SK-N-SH treated with all-trans-retinoic acid at 6 μM for 48 hours (cell line): Measurements from ENCODE around the gene PICK1.
"Not testable (repeated sequence)": the region's sequence is repeated elsewhere in the genome, so short reads cannot be mapped to it uniquely, and the experiment has no call there.

Experiments
- ATAC-seq: fragments of 200-7000 bp; cut with Tn5 transposase; 3 replicates; pipeline ENCODE4 v1.9.1; 2020; ENCODE audit warnings: mild to moderate bottlenecking, moderate library complexity
- BACH2 ChIP-seq: fragments of 250-450 bp; sonication (Bioruptor Pico); IDR thresholded peaks from 2 replicates; pipeline ENCODE4 v1.9.0; 2021; ENCODE audit warnings: mild to moderate bottlenecking, borderline replicate concordance
- CSDC2 ChIP-seq: fragments of 250-450 bp; sonication (Bioruptor Pico); IDR thresholded peaks from 2 replicates; pipeline ENCODE4 v1.5.0; 2020; ENCODE audit warnings: mild to moderate bottlenecking, moderate library complexity
- ESRRG ChIP-seq: fragments of 250-450 bp; sonication (Bioruptor Pico); IDR thresholded peaks from 2 replicates; pipeline ENCODE4 v1.6.1; 2021; ENCODE audit warnings: mild to moderate bottlenecking
- GLIS3 ChIP-seq: fragments of 250-450 bp; sonication (Bioruptor Pico); IDR thresholded peaks from 2 replicates; pipeline ENCODE4 v1.5.0; 2020; ENCODE audit warnings: mild to moderate bottlenecking, moderate library complexity
- ISL1 ChIP-seq: fragments of 250-450 bp; sonication (Bioruptor Pico); IDR thresholded peaks from 2 replicates; pipeline ENCODE4 v2.1.2; 2022; ENCODE audit warnings: mild to moderate bottlenecking, moderate library complexity
- OSR1 ChIP-seq: fragments of 250-450 bp; sonication (Bioruptor Pico); IDR thresholded peaks from 2 replicates; pipeline ENCODE4 v1.8.0; 2022; ENCODE audit warnings: moderate library complexity, mild to moderate bottlenecking, inconsistent platforms
- RARB ChIP-seq: fragments of 250-450 bp; sonication (Bioruptor Pico); IDR thresholded peaks from 2 replicates; pipeline ENCODE4 v1.8.0; 2021; ENCODE audit warnings: mild to moderate bottlenecking, moderate library complexity
- SNAI2 ChIP-seq: fragments of 250-450 bp; sonication (Bioruptor Pico); IDR thresholded peaks from 2 replicates; pipeline ENCODE4 v1.5.0; 2020; ENCODE audit warnings: mild to moderate bottlenecking, moderate library complexity
- TCF4 ChIP-seq: fragments of 250-450 bp; sonication (Bioruptor Pico); IDR thresholded peaks from 2 replicates; pipeline ENCODE4 v1.8.0; 2021; ENCODE audit warnings: mild to moderate bottlenecking, moderate library complexity, borderline replicate concordance
- TOX ChIP-seq: fragments of 250-450 bp; sonication (Bioruptor Pico); IDR thresholded peaks from 2 replicates; pipeline ENCODE4 v1.8.0; 2021; ENCODE audit warnings: mild to moderate bottlenecking, moderate library complexity, borderline replicate concordance
- ZC3H10 ChIP-seq: fragments of 250-450 bp; sonication (Bioruptor Pico); IDR thresholded peaks from 2 replicates; pipeline ENCODE4 v1.5.1; 2021; ENCODE audit warnings: mild to moderate bottlenecking, moderate library complexity
- ZNF565 ChIP-seq: fragments of 450-650 bp; formaldehyde crosslinking; conservative IDR thresholded peaks from 2 replicates; pipeline ENCODE4 v1.5.0; 2020; ENCODE audit warnings: low read depth, mild to moderate bottlenecking, moderate library complexity
- ZNF70 ChIP-seq: fragments of 450-650 bp; formaldehyde crosslinking; IDR thresholded peaks from 2 replicates; pipeline ENCODE4 v1.5.0; 2020; ENCODE audit warnings: mild to moderate bottlenecking, moderate library complexity
- ZNF8 ChIP-seq: fragments of 450-650 bp; formaldehyde crosslinking; IDR thresholded peaks from 2 replicates; pipeline ENCODE4 v1.5.0; 2020; ENCODE audit warnings: mild to moderate bottlenecking, moderate library complexity
- TF ChIP-seq, protein P1 (sequence below): fragments of 250-450 bp; sonication (Bioruptor Pico); IDR thresholded peaks from 2 replicates; pipeline ENCODE4 v1.5.1; 2021; ENCODE audit warnings: mild to moderate bottlenecking, moderate library complexity
- TF ChIP-seq, protein P2 (sequence below): fragments of 250-450 bp; sonication (Bioruptor Pico); IDR thresholded peaks from 2 replicates; pipeline ENCODE4 v1.8.0; 2020; ENCODE audit warnings: mild to moderate bottlenecking, moderate library complexity, borderline replicate concordance
- TF ChIP-seq, protein P3 (sequence below): fragments of 250-450 bp; sonication (Bioruptor Pico); IDR thresholded peaks from 2 replicates; pipeline ENCODE4 v1.5.0; 2020; ENCODE audit warnings: mild to moderate bottlenecking, moderate library complexity
- TF ChIP-seq, protein P4 (sequence below): fragments of 250-450 bp; sonication (Bioruptor Pico); IDR thresholded peaks from 2 replicates; pipeline ENCODE4 v1.5.1; 2020; ENCODE audit warnings: low read depth, mild to moderate bottlenecking, moderate library complexity
- TF ChIP-seq, protein P5 (sequence below): fragments of 250-450 bp; sonication (Bioruptor Pico); IDR thresholded peaks from 2 replicates; pipeline ENCODE4 v1.8.0; 2021; ENCODE audit warnings: low read depth, mild to moderate bottlenecking, moderate library complexity, borderline replicate concordance

Gene PICK1

DNA sequence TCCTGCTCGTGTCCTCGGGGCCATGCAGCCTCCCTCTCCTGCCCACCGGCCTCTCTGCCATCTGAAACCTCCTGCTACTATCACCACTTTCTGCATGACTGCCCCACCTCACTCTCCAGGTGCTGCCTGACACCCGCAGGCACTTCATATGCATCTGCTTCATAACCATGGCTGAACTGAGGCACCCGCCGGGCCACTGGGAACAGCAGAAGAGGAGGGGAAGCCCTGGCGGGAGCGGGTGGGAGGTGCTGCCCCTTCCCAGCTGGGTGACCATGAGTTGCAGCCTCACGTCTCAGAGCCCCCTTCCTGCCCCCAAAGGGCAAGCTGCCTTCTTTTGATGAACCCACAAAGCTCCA lies 21.7 kb upstream of the PICK1 start:
- TF ChIP-seq OSR1 (CRISPR knock-in tag) (no peak), ESRRG (CRISPR knock-in tag) (no peak), ZNF70 (CRISPR knock-in tag) (no peak), TOX (CRISPR knock-in tag) (no peak), ISL1 (CRISPR knock-in tag) (no peak), SNAI2 (no peak), BACH2 (CRISPR knock-in tag) (no peak), GLIS3 (no peak), ZNF8 (no peak), RARB (CRISPR knock-in tag) (no peak)
- TF ChIP-seq, protein P1, sequence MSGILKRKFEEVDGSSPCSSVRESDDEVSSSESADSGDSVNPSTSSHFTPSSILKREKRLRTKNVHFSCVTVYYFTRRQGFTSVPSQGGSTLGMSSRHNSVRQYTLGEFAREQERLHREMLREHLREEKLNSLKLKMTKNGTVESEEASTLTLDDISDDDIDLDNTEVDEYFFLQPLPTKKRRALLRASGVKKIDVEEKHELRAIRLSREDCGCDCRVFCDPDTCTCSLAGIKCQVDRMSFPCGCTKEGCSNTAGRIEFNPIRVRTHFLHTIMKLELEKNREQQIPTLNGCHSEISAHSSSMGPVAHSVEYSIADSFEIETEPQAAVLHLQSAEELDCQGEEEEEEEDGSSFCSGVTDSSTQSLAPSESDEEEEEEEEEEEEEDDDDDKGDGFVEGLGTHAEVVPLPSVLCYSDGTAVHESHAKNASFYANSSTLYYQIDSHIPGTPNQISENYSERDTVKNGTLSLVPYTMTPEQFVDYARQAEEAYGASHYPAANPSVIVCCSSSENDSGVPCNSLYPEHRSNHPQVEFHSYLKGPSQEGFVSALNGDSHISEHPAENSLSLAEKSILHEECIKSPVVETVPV (CRISPR knock-in tag): no peak
- TF ChIP-seq, protein P2, sequence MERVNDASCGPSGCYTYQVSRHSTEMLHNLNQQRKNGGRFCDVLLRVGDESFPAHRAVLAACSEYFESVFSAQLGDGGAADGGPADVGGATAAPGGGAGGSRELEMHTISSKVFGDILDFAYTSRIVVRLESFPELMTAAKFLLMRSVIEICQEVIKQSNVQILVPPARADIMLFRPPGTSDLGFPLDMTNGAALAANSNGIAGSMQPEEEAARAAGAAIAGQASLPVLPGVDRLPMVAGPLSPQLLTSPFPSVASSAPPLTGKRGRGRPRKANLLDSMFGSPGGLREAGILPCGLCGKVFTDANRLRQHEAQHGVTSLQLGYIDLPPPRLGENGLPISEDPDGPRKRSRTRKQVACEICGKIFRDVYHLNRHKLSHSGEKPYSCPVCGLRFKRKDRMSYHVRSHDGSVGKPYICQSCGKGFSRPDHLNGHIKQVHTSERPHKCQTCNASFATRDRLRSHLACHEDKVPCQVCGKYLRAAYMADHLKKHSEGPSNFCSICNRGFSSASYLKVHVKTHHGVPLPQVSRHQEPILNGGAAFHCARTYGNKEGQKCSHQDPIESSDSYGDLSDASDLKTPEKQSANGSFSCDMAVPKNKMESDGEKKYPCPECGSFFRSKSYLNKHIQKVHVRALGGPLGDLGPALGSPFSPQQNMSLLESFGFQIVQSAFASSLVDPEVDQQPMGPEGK: no peak
- TF ChIP-seq, protein P3, sequence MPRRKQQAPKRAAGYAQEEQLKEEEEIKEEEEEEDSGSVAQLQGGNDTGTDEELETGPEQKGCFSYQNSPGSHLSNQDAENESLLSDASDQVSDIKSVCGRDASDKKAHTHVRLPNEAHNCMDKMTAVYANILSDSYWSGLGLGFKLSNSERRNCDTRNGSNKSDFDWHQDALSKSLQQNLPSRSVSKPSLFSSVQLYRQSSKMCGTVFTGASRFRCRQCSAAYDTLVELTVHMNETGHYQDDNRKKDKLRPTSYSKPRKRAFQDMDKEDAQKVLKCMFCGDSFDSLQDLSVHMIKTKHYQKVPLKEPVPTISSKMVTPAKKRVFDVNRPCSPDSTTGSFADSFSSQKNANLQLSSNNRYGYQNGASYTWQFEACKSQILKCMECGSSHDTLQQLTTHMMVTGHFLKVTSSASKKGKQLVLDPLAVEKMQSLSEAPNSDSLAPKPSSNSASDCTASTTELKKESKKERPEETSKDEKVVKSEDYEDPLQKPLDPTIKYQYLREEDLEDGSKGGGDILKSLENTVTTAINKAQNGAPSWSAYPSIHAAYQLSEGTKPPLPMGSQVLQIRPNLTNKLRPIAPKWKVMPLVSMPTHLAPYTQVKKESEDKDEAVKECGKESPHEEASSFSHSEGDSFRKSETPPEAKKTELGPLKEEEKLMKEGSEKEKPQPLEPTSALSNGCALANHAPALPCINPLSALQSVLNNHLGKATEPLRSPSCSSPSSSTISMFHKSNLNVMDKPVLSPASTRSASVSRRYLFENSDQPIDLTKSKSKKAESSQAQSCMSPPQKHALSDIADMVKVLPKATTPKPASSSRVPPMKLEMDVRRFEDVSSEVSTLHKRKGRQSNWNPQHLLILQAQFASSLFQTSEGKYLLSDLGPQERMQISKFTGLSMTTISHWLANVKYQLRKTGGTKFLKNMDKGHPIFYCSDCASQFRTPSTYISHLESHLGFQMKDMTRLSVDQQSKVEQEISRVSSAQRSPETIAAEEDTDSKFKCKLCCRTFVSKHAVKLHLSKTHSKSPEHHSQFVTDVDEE (CRISPR knock-in tag): no peak
- TF ChIP-seq, protein P4, sequence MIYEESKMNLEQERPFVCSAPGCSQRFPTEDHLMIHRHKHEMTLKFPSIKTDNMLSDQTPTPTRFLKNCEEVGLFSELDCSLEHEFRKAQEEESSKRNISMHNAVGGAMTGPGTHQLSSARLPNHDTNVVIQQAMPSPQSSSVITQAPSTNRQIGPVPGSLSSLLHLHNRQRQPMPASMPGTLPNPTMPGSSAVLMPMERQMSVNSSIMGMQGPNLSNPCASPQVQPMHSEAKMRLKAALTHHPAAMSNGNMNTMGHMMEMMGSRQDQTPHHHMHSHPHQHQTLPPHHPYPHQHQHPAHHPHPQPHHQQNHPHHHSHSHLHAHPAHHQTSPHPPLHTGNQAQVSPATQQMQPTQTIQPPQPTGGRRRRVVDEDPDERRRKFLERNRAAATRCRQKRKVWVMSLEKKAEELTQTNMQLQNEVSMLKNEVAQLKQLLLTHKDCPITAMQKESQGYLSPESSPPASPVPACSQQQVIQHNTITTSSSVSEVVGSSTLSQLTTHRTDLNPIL (CRISPR knock-in tag): no peak

DNA sequence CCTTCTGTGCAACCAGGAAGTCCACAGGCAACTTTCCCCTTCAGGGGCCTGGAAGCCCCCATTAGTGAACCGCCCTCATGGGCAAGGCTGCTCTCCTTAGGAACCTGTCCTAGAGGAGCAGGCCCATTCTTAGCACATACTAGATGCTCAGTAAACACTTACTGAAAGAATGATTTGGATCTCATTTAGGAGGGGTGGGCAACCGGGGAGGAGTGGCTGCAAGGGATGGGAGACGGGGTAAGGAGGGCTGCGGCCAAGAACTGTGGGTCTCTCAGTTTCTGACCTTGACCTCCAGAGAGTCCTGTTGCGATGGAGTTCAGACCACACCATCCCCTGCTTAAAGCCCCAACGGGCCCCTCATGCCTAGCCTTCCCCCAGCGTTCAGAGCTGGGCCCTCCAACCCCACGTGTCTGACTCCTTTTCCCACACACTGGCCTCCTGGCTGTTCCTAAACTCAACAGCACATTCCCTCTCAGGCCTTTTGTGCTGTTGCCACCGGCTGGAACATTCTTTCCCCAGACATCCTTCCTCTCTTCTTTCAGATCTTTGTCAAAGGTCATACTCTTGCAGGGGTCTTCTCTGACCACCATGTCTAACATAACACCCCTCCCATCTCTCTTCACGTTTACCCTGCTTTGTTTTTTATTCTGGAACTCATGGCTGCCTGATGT lies 20.7 kb upstream of the PICK1 start:
- no peak for TF ChIP-seq OSR1 (CRISPR knock-in tag)
- TF ChIP-seq, protein P5, sequence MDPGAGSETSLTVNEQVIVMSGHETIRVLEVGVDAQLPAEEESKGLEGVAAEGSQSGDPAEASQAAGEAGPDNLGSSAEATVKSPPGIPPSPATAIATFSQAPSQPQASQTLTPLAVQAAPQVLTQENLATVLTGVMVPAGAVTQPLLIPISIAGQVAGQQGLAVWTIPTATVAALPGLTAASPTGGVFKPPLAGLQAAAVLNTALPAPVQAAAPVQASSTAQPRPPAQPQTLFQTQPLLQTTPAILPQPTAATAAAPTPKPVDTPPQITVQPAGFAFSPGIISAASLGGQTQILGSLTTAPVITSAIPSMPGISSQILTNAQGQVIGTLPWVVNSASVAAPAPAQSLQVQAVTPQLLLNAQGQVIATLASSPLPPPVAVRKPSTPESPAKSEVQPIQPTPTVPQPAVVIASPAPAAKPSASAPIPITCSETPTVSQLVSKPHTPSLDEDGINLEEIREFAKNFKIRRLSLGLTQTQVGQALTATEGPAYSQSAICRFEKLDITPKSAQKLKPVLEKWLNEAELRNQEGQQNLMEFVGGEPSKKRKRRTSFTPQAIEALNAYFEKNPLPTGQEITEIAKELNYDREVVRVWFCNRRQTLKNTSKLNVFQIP (CRISPR knock-in tag): no peak
- no peak for TF ChIP-seq ZNF565 (CRISPR knock-in tag)
- no peak for TF ChIP-seq ZC3H10 (CRISPR knock-in tag)
- TF ChIP-seq RARB (CRISPR knock-in tag): no peak
- TF ChIP-seq, protein P1 (CRISPR knock-in tag): no peak
- TF ChIP-seq TCF4: no peak
- TF ChIP-seq, protein P2: no peak
- TF ChIP-seq, protein P4 (CRISPR knock-in tag): no peak
- TF ChIP-seq ZNF8: no peak
- TF ChIP-seq, protein P3 (CRISPR knock-in tag): no peak
- TF ChIP-seq CSDC2: no peak
- no peak for TF ChIP-seq ISL1 (CRISPR knock-in tag)
- TF ChIP-seq SNAI2: no peak
- no peak for ATAC-seq

More for the DNA sequence above, 21.7 kb upstream of the PICK1 start:
- no peak for ATAC-seq

DNA sequence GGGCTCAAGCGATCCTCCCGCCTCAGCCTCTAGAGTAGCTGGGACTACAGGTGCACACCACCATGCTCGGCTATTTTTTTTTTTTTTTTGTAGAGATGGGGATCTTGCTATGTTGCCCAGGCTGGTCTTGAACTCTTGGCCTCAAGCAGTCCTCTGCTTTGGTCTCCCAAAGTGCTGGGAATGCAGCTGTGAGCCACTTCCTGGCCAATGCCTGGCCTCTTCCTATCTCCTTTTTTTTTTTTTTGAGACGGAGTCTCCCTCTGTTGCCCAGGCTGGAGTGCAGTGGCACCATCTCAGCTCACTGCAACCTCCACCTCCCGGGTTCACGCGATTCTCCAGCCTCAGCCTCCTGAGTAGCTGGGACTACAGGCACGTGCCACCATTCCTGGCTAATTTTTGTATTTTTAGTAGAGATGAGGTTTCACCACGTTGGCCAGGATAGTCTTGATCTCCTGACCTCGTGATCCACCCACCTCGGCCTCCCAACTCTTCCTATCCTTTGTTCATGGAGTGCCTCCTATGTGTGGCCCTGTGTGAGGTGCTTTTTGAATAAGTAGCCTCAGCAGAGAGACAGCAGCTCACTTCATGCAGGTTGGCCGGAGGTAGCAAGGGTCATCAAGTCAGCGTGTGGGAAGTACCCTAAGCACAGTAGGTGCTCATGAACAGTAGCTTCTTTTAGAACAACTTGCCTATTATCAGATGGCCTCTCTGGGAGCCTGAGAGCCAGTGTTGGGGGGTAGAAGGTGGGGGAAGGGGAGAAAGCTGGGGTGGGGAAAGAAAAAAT lies 19.6 kb upstream of the PICK1 start:
- ATAC-seq: not testable (repeated sequence)
